ES-I3 (cell line): ENCODE results near the gene ITGB7.
"Not testable (repeated sequence)": the region's sequence is repeated elsewhere in the genome, so short reads cannot be mapped to it uniquely, and the experiment has no call there.

Experiments used
- H3K36me3 ChIP-seq: 2 replicates; pipeline ENCODE4 v1.6.1; 2013; ENCODE audit warnings: mild to moderate bottlenecking, low read length, control low read depth, moderate library complexity; ENCODE audit not compliant: insufficient read depth
- H3K4me1 ChIP-seq: 2 replicates; pipeline ENCODE4 v1.6.1; 2013; ENCODE audit warnings: mild to moderate bottlenecking, control low read depth, low read length; ENCODE audit not compliant: insufficient read depth
- H3K9ac ChIP-seq: 2 replicates; pipeline ENCODE4 v1.6.1; 2013; ENCODE audit warnings: low read depth, mild to moderate bottlenecking, low read length, moderate library complexity
- H3K9me3 ChIP-seq: 2 replicates; pipeline ENCODE4 v1.6.1; 2013; ENCODE audit warnings: mild to moderate bottlenecking, low read length, moderate library complexity; ENCODE audit not compliant: control insufficient read depth, insufficient read depth

ITGB7 gene

GRCh38 chr12:53178803-53179202 lies 28.2 kb downstream of the ITGB7 start:
- H3K4me1 ChIP-seq, H3K36me3 ChIP-seq, H3K9me3 ChIP-seq, H3K9ac ChIP-seq: not testable (repeated sequence)

DNA sequence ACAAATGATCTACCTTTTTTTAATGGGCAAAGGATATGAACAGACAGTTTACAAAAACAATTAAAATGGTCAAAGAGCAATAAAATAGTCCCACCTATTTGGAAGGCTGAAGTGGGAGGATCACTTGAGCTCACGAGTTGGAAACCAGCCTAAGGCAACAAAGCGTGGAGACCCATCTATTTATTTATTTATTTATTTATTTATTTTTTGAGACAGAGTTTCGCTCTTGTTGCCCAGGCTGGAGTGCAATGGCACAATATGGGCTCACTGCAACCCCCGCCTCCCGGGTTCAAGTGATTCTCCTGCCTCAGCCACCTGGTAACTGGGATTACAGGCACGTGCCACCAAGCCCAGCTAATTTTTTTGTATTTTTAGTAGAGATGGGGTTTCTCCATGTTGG lies 29.6 kb downstream of the ITGB7 start:
- not testable (repeated sequence) for H3K9me3 ChIP-seq, H3K9ac ChIP-seq, H3K4me1 ChIP-seq, H3K36me3 ChIP-seq

DNA sequence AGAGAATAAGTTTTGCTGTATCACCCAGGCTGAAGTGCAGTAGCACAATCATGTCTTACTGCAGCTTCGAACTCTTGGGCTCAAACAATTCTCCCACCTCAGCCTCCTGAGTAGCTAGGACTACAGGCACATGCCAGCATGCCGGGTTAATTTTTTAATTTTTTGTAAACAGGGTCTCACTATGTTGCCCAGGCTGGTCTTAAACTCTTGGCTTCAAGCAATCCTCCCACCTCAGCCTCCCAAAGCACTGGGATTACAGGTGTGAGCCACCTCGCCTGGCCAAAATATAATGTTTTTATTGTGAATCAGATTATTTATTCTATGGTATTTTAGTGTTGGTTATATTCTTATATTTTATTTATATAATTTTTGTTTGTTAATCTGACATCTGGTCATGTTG lies 30.3 kb downstream of the ITGB7 start:
- peaks cover 8% of the 10 kb centered on the region for H3K4me1 ChIP-seq
- H3K9ac ChIP-seq = no peak overlapping the region
- no peaks in the 10 kb centered on the region for H3K36me3 ChIP-seq
- no peaks in the 10 kb centered on the region for H3K9me3 ChIP-seq

DNA sequence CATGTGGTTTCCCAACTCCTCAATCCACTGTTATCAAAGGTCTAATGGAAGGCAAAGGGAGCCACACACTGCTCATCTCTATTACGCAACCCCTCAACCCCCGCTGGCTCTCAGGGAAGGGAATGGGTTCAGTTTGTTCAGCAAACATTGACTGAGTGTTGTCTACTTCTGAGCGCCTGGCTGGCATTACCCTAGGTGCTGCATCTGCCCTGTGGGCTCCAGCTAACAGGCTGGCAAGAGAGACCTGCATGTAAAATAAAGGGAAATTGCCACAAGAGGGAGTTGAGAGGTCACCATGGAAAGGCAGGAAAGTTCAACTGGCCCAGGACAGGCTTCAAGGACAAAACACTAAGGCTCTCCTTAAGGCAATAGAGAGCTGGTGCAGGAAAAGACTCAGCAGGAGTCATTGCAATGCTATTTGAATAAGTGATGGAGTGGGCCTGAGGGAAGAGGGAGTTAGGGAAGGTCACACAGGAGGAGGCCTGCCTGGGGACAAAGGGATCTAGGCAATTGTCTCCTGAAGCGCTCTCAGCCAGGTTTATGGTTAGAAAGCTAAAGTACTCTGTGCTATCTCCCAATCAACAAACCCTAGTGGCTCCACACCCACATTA lies 32.1 kb downstream of the ITGB7 start:
- no peaks in the 10 kb centered on the region for H3K36me3 ChIP-seq
- H3K4me1 ChIP-seq = peaks cover 9% of the 10 kb centered on the region; the same call in 1 of the 2 replicates
- H3K9ac ChIP-seq = no peak overlapping the region
- no peaks in the 10 kb centered on the region for H3K9me3 ChIP-seq

DNA sequence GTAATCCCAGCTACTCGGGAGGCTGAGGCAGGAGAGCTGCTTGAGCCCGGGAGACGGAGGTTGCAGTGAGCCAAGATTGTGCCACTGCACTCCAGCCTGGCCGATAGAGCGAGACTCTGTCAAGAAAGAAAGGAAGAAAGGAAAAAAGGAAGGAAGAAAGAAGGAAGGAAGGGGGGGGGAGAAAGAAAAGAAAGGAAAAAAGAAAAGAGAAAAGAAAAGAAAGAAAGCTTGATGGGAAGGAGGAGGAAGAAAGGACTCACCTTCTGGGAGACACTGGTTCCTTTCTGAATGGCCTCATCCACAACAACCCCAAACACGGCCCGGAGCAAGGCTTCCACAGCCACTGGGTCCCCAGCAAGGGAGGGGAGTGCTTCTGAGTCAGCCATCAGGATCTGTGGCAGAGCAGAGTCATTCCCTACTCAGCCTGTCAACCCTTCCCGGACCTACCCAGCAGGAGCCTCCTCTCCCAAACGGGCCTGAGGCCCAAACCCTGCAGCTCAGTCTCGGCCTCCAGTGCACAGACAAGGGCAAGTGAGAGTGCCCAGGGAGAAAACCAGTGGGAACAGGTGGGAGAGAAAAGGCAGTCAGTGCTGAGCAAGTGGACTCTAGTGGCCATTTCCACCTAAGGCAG lies 33.9 kb downstream of the ITGB7 start:
- peaks cover 11% of the 10 kb centered on the region; the same call in 1 of the 2 replicates for H3K4me1 ChIP-seq
- no peaks in the 10 kb centered on the region for H3K9me3 ChIP-seq
- H3K36me3 ChIP-seq = no peaks in the 10 kb centered on the region
- no peak overlapping the region for H3K9ac ChIP-seq

- Histone ChIP-seq H3K9ac (no peak overlapping the region), H3K9me3 (no peaks in the 10 kb centered on the region), H3K36me3 (no peaks in the 10 kb centered on the region), H3K4me1 (peaks cover 11% of the 10 kb centered on the region; the same call in 1 of the 2 replicates)
These were observed 34.7 kb downstream of the ITGB7 start for GRCh38 chr12:53172352-53172751.

DNA sequence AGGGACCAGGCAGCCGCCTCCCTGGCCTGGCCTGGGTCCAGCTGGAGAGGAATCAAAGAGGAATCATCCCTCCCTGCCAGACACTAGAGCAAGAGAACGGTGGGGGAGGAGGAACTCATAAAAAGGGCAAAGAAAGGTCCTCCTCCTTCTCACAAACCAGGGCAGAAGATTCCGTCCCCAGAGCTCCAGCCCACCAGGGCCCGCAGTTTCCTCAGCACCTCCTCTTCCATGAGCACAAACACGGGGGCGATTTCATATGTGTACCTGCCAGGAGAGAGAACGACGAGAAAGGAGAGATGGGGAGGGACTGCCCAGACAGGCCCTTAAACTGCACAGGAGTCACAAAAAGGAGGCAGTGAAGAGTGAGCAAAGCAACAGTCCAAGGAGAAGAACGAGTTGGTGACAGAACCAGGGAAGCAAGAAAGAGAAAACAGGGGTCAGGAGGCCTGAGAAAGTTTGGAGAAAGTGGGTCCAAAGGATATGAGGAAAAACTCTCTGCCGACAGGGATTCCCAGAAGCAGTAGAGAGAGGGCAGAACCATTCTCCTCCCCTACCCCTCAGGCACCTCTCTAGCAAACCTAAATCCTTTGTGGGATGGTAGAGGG lies 35.2 kb downstream of the ITGB7 start:
- H3K36me3 ChIP-seq = no peaks in the 10 kb centered on the region
- no peaks in the 10 kb centered on the region; the same call in 1 of the 2 replicates for H3K9me3 ChIP-seq
- peaks cover 11% of the 10 kb centered on the region; the same call in 1 of the 2 replicates for H3K4me1 ChIP-seq
- no peak overlapping the region for H3K9ac ChIP-seq

GRCh38 chr12:53170876-53171724 lies 36.0 kb downstream of the ITGB7 start:
- Histone ChIP-seq H3K9me3 (no peaks in the 10 kb centered on the region; the same call in 1 of the 2 replicates), H3K9ac (no peak overlapping the region), H3K4me1 (peaks cover 11% of the 10 kb centered on the region; the same call in 1 of the 2 replicates), H3K36me3 (no peaks in the 10 kb centered on the region)

DNA sequence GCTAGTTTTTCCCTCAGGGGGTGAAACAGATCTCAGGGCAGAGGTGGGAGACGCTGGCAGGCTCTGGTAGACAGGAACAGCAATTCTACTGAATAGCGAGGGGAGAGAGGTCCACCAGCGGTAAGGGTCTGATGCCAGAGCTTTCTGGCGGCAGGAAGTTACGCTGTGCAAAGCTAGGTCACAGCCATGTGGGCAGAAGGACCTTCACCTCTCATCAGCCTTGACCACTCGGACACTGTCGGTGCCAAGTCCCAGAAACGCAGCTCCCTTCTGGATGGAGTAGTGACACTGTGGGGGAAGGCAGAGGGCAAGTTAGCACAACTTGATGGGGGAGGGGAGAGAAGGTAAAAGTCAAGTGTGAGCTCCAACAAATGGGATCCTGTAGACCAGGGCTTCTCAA lies 36.8 kb downstream of the ITGB7 start:
- no peaks in the 10 kb centered on the region for H3K36me3 ChIP-seq
- no peak overlapping the region for H3K9ac ChIP-seq
- peaks cover 7% of the 10 kb centered on the region; the same call in 1 of the 2 replicates for H3K4me1 ChIP-seq
- H3K9me3 ChIP-seq = no peaks in the 10 kb centered on the region; the same call in 1 of the 2 replicates

- Histone ChIP-seq H3K36me3 (no peaks in the 10 kb centered on the region), H3K9me3 (no peaks in the 10 kb centered on the region; the same call in 1 of the 2 replicates), H3K9ac (no peak overlapping the region), H3K4me1 (peaks cover 6% of the 10 kb centered on the region; the same call in 1 of the 2 replicates)
These were observed 37.4 kb downstream of the ITGB7 start for GRCh38 chr12:53169644-53170043.

DNA sequence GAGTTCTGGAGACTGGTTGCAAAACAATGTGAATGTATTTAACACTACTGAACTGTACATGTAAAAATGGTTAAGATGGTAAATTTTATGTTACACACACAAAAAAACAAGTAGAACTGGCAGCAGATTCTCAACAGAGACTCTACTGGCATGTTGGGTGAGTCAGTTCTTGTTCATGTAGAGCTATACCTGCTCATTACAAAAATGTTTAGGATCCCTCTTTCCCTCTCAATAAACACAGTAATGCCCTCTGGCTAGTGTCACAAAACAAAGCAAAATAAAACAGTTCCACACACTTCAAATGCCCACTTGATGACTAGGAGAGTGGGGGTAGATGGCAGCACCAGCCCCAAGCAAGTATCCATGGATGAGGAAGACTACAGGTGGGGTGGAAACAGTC lies 40.2 kb downstream of the ITGB7 start:
- H3K9ac ChIP-seq = no peak overlapping the region
- H3K36me3 ChIP-seq = no peaks in the 10 kb centered on the region
- peaks cover 6% of the 10 kb centered on the region; the same call in 1 of the 2 replicates for H3K4me1 ChIP-seq
- H3K9me3 ChIP-seq = no peaks in the 10 kb centered on the region; the same call in 1 of the 2 replicates

GRCh38 chr12:53163008-53163407 lies 44.0 kb downstream of the ITGB7 start:
- H3K36me3 ChIP-seq, H3K4me1 ChIP-seq, H3K9ac ChIP-seq, H3K9me3 ChIP-seq: not testable (repeated sequence)

DNA sequence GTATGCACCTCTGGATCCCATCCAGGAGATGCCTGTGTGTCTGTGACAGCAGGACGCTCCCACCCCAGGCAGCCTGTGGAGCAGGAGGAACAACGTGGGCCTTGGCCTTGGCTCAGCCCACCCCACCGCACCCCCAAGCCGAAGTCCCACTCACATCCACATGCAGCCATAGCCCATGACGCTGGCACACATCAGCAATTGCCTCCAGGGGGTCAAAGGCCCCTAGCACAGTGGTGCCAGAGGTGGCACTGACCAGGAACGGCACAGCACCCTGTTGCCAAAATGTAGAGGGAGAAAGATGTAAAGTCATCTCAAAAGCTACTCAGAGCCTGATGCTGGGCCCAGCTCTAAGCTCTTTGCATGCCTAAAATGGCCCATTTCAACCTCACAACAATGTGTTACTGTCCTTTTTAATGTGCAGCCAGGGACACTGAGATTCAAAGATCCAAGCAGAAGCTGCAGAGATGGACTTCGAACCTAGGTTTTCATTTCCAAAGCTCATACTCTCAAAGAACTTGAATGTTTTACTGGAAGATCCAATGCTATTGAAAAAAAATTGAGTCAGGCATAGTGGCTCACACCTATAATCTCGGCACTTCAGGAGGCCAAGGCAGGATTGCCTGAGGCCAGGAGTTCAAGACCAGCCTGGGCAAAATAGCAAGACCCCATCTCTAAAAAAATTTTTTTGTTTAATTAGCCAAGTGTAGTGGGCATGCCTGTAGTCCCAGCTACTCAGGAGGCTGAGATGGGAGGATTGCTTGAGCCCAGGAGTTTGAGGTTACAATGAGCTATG lies 45.7 kb downstream of the ITGB7 start:
- Histone ChIP-seq H3K4me1 (no peaks in the 10 kb centered on the region), H3K36me3 (no peaks in the 10 kb centered on the region), H3K9ac (no peak overlapping the region), H3K9me3 (no peaks in the 10 kb centered on the region)

- Histone ChIP-seq H3K9ac (no peak overlapping the region), H3K36me3 (no peaks in the 10 kb centered on the region), H3K9me3 (no peaks in the 10 kb centered on the region), H3K4me1 (no peaks in the 10 kb centered on the region)
These were observed 46.4 kb downstream of the ITGB7 start for GRCh38 chr12:53160673-53161072.
